ENCODE data around the gene JTB. TPM values are rescaled to one million over a fixed set of nuclear protein-coding genes. Genes with fewer than 3 reads are reported as not detected.
A peak's percentile ranks its signal among the peaks of the same experiment; 100 is the strongest.

JTB gene
- total RNA-seq, 4 donors from 2014 or later, result 88.8 to 303 (median 280) TPM

DNA sequence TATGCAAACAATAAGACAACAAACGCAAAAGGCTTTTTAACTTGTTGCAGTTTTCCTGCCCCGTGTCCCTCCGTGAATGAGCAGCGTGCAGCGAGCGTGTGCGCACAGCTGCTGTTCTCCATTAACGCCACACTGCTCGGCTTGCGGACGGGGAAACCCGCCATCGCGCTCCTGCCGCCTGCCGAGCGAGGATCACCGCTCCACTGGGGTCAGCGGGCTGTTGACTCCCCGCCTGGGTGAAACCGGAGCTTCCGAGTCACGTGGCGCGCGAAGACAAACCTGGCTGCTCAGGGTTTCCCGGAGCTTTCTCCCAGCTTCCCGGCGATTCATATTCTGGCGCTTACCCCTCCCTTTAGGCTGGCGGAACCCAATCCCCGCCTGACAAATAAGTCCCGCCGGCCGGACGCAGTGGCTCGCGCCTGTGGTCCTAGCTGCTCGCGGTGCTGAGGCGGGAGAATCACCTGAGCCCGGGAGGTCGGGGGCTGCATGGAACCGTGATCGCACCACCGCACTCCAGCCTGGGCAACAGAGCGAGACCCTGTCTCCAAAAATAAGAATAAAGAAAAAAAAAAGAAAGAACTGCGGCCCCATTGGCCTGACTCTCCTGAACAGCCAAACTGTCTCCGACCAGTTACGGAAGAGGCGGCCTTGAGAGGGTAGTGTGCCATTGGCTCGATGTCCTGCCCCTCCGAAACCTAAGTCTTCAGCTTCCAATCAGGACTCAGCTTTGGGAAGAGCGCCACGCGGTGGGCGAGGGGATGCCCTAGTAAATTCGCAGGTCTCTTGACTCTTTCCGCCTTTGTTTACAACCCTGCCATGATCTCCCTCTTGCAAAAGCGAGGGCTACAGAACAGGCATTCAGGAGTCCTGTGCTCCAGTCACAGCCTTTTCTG lies 10.1 kb downstream of the JTB start, which contains the start of gene CREB3L4:
CREB3L4 (plus strand) TSS at position 796 of the 893 bp plus-strand sequence. CDS start 624 bp downstream, outside the sequence.
- H3K4me1 ChIP-seq, result peaks cover 12 to 42% (median 32%) of the 10 kb centered on the region in 4 donors
- H3K27me3 ChIP-seq, result no peaks in the 10 kb centered on the region
- no peaks in the 10 kb centered on the region for H3K36me3 ChIP-seq
- 0% methylated on average over 13 to 48 of the region's 60 CpGs for WGBS, 2 donors (ENCODE audit: low coverage in 1 of 2)
- H3K9me3 ChIP-seq, result no peaks in the 10 kb centered on the region
- peak within 1 kb of the TSS; percentile 88 to 96 (median 96) for H3K27ac ChIP-seq
- DNase-seq, result peak; percentile 92
- H3K4me3 ChIP-seq, result peak within 1 kb of the TSS; percentile 53 to 58 (median 56)
- in situ Hi-C loops (cut with MboI; ENCODE audit: low pct_ligation_motif_present in 1 of 4, low pct_unique_long_range_greater_than_20kb in 1 of 4, low sequenced_read_pairs in 3 of 4), result loop anchor here in 1 of 4 donors (25.0 kb wide), 1 partner anchor 305 kb away; the partner anchor contains the start of genes ILF2 and SNAPIN
- TF ChIP-seq POLR2AphosphoS5 (IDR thresholded peaks at IDR 0.05), result peak; percentile 94 to 98 (median 97)
- TF ChIP-seq EP300 (IDR thresholded peaks at IDR 0.05; ENCODE audit: low read depth), result no peak
- TF ChIP-seq POLR2A (IDR thresholded peaks at IDR 0.05), result peak; percentile 94
- TF ChIP-seq, protein P1, sequence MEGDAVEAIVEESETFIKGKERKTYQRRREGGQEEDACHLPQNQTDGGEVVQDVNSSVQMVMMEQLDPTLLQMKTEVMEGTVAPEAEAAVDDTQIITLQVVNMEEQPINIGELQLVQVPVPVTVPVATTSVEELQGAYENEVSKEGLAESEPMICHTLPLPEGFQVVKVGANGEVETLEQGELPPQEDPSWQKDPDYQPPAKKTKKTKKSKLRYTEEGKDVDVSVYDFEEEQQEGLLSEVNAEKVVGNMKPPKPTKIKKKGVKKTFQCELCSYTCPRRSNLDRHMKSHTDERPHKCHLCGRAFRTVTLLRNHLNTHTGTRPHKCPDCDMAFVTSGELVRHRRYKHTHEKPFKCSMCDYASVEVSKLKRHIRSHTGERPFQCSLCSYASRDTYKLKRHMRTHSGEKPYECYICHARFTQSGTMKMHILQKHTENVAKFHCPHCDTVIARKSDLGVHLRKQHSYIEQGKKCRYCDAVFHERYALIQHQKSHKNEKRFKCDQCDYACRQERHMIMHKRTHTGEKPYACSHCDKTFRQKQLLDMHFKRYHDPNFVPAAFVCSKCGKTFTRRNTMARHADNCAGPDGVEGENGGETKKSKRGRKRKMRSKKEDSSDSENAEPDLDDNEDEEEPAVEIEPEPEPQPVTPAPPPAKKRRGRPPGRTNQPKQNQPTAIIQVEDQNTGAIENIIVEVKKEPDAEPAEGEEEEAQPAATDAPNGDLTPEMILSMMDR (IDR thresholded peaks at IDR 0.05), result peak; percentile 15 to 29 (median 24)
- intact Hi-C loops (cut with DNase I; ENCODE audit: low total_unique reads), result no loop called here

DNA sequence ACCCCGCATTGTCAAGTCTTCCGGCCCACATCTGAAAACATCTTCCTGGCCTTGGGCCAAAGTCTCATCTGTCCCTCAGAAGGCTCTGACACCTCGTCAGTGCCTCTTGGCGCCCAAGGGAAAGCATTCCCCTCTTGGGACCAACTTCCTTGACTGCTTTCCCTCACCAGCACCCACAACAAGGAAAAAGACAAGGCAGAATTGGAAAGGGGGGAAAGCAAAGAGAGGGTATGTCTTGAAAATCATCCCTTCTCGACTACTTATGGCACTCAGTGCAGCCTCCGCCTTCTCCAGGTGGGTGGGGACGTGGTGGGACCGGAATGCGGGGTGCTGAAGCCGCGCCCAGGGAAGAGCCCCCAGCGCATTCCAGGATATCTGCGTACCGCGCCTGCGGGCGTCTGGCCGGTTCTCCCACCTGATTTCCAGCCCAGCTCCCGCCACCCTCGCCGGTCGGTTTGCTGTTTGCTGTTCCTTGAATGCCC lies 13.6 kb downstream of the JTB start:
- intact Hi-C loops (cut with DNase I; ENCODE audit: low total_unique reads) (no loop called here), in situ Hi-C loops (cut with MboI; ENCODE audit: low pct_ligation_motif_present in 1 of 4, low pct_unique_long_range_greater_than_20kb in 1 of 4, low sequenced_read_pairs in 3 of 4) (loop anchor here in 1 of 4 donors (25.0 kb wide), 1 partner anchor 302 kb away; the partner anchor contains the start of genes ILF2 and SNAPIN)
- peak overlapping the region; percentile 41 to 87 (median 70) for H3K4me3 ChIP-seq
- no peaks in the 10 kb centered on the region for H3K27me3 ChIP-seq
- H3K36me3 ChIP-seq, result no peaks in the 10 kb centered on the region
- peak; percentile 63 for DNase-seq
- no peaks in the 10 kb centered on the region for H3K9me3 ChIP-seq
- TF ChIP-seq POLR2AphosphoS5 (IDR thresholded peaks at IDR 0.05), result no peak
- TF ChIP-seq, protein P1 (IDR thresholded peaks at IDR 0.05), result no peak
- TF ChIP-seq EP300 (IDR thresholded peaks at IDR 0.05; ENCODE audit: low read depth), result no peak
- TF ChIP-seq POLR2A (IDR thresholded peaks at IDR 0.05), result no peak
- 0% methylated on average over 22 of the region's 22 CpGs; no CpG with 5 or more reads in 1 of the 2 donors for WGBS, 2 donors (ENCODE audit: low coverage in 1 of 2)
- H3K4me1 ChIP-seq, result peaks cover 24 to 58% (median 43%) of the 10 kb centered on the region in 4 donors
- peak overlapping the region; percentile 89 to 99 (median 96) for H3K27ac ChIP-seq

- Histone ChIP-seq H3K27me3 (no peaks in the 10 kb centered on the region), H3K27ac (peak within 1 kb of the TSS; percentile 89 to 99 (median 96)), H3K9me3 (no peaks in the 10 kb centered on the region), H3K4me3 (peak within 1 kb of the TSS; percentile 58 to 87 (median 70)), H3K36me3 (no peaks in the 10 kb centered on the region), H3K4me1 (peaks cover 25 to 54% (median 42%) of the 10 kb centered on the region in 4 donors)
- in situ Hi-C loops (cut with MboI; ENCODE audit: low pct_ligation_motif_present in 1 of 4, low pct_unique_long_range_greater_than_20kb in 1 of 4, low sequenced_read_pairs in 3 of 4) (loop anchor here in 1 of 4 donors (25.0 kb wide), 1 partner anchor 301 kb away; the partner anchor contains the start of genes ILF2 and SNAPIN), intact Hi-C loops (cut with DNase I; ENCODE audit: low total_unique reads) (no loop called here)
- peak; percentile 99 for DNase-seq
- WGBS, 2 donors (ENCODE audit: low coverage in 1 of 2), result 1% methylated on average over 47 of the region's 54 CpGs; no CpG with 5 or more reads in 1 of the 2 donors
- no peak for TF ChIP-seq EP300 (IDR thresholded peaks at IDR 0.05; ENCODE audit: low read depth)
- TF ChIP-seq POLR2A (IDR thresholded peaks at IDR 0.05), result peak; percentile 82
- TF ChIP-seq, protein P1 (IDR thresholded peaks at IDR 0.05), result no peak
- peak; percentile 86 to 88 (median 86) for TF ChIP-seq POLR2AphosphoS5 (IDR thresholded peaks at IDR 0.05)
Observed at GRCh38 chr1:153963030-153963849, 14.2 kb downstream of the JTB start, which contains the start of gene SLC39A1. Gene SLC39A1 (minus strand): TSS chr1:153963537. CDS start chr1:153962715, 822 bp downstream.

Measured in transverse colon (tissue), 4 donors.